Upper lobe of left lung (tissue), 6 donors: Measurements from ENCODE around the gene VWA2. TPM values are rescaled to one million over a fixed set of nuclear protein-coding genes. Genes with fewer than 3 reads are reported as not detected.

Source experiments
- ATAC-seq, 2 donors: fragments of 200-7000 bp; cut with Tn5 transposase; one replicate each; pipeline ENCODE4 v1.9.1; 2022; ENCODE audit warnings: mild to moderate bottlenecking in 2 of 2, moderate library complexity in 2 of 2; ENCODE audit not compliant: low FRiP score in 2 of 2
- DNase-seq, 2 donors: peaks; one replicate each; pipeline ENCODE4 v3.0.0-alpha.2; 2019 to 2020
- H3K27ac ChIP-seq, 4 donors: fragments of 200-600 bp; sonication (generic); one replicate each; pipeline ENCODE4 v1.5.1; 2016 to 2019
- H3K27me3 ChIP-seq, 4 donors: fragments of 200-600 bp; sonication (generic); one replicate each; pipeline ENCODE4 v1.5.1; 2017 to 2019
- H3K36me3 ChIP-seq, 4 donors: fragments of 200-600 bp; sonication (generic); one replicate each; pipeline ENCODE4 v1.5.1; 2016 to 2019
- H3K4me1 ChIP-seq, 4 donors: fragments of 200-600 bp; sonication (generic); one replicate each; pipeline ENCODE4 v1.5.1; 2018 to 2019
- H3K4me3 ChIP-seq, 4 donors: fragments of 200-600 bp; sonication (generic); one replicate each; pipeline ENCODE4 v1.5.1; 2017 to 2019; ENCODE audit warnings: mild to moderate bottlenecking in 2 of 4, moderate library complexity in 1 of 4
- H3K9me3 ChIP-seq, 4 donors: fragments of 200-600 bp; sonication (generic); one replicate each; pipeline ENCODE4 v1.5.1; 2018 to 2019
- EP300 ChIP-seq, 4 donors: sonication (generic); formaldehyde crosslinking; IDR thresholded peaks; one replicate each; pipeline ENCODE4 v1.5.1; 2017; ENCODE audit warnings: antibody characterized with exemption in 4 of 4, control low read depth in 2 of 4
- POLR2A ChIP-seq, 4 donors: fragments of 450-650 bp; IDR thresholded peaks; one replicate each; pipeline ENCODE4 v1.5.1; 2016 to 2017; ENCODE audit warnings: antibody characterized with exemption in 4 of 4, mild to moderate bottlenecking in 2 of 4
- POLR2AphosphoS5 ChIP-seq, 2 donors: sonication (generic); formaldehyde crosslinking; IDR thresholded peaks; one replicate each; pipeline ENCODE4 v1.5.1; 2017; ENCODE audit warnings: antibody characterized with exemption in 2 of 2
- WGBS, 2 donors: methylation state at CpG; one replicate each; pipeline ENCODE4 v1.1.5; 2017 to 2018; 5-methylcytosine and 5-hydroxymethylcytosine counted together
- total RNA-seq, 6 donors: library from RNA; depleted of rRNA in 4 of 6; stranded (reverse); fragments of >200 nt in 4 of 6; gene quantifications; one replicate each; pipeline versions ENCODE4 v1.1.0 to v1.2.1, GENCODE V29; 2016 to 2021
- TF ChIP-seq, protein P1 (sequence below), 6 experiments: fragments of 450-650 bp in 4 of 6; fragments of 200-600 bp in 2 of 6; sonication (generic) in 2 of 6; IDR thresholded peaks; one replicate each; pipeline ENCODE4 v1.5.1; 2016 to 2019; ENCODE audit warnings: antibody characterized with exemption in 6 of 6
- donor health status: DM: no; HTN: no; CAD: no; lungs with moderate emphysema.
- donor health status: DM: no; HTN: yes; CAD: no; lungs with severe emphysema.

VWA2 gene
- total RNA-seq, 6 donors from 2014 or later: 8.3 to 17.8 (median 12.4) TPM

DNA sequence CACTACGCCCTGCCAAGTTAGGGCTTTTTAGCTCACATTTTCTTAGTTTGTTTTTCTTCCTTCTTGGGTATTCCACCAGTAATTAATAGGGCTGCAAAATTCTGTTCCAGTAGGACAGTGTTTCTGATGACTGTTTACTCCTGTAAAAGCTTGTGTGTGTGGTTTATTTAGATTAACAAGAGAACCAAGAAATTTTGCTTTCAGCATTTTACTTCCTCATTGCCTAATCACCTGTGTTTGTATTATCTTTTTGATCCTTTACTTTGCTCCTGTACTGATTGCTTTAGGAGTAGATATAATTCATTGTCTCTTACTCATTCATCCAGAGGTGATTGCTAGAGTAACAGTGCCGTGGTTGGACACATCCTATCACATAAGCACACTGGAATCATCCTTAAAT, 32.2 kb upstream of the VWA2 start:
- DNase-seq (no peak), ATAC-seq (no peak)
- 64 to 91% methylated on average over 2 of the region's 2 CpGs for WGBS, 2 donors
- no peaks in the 10 kb centered on the region for H3K4me1 ChIP-seq
- H3K36me3 ChIP-seq: no peaks in the 10 kb centered on the region
- H3K4me3 ChIP-seq: no peak overlapping the region
- no peaks in the 10 kb centered on the region for H3K27me3 ChIP-seq
- TF ChIP-seq POLR2A (IDR thresholded peaks at IDR 0.05) (no peak), EP300 (IDR thresholded peaks at IDR 0.05) (no peak), POLR2AphosphoS5 (IDR thresholded peaks at IDR 0.05) (no peak)
- TF ChIP-seq, protein P1, sequence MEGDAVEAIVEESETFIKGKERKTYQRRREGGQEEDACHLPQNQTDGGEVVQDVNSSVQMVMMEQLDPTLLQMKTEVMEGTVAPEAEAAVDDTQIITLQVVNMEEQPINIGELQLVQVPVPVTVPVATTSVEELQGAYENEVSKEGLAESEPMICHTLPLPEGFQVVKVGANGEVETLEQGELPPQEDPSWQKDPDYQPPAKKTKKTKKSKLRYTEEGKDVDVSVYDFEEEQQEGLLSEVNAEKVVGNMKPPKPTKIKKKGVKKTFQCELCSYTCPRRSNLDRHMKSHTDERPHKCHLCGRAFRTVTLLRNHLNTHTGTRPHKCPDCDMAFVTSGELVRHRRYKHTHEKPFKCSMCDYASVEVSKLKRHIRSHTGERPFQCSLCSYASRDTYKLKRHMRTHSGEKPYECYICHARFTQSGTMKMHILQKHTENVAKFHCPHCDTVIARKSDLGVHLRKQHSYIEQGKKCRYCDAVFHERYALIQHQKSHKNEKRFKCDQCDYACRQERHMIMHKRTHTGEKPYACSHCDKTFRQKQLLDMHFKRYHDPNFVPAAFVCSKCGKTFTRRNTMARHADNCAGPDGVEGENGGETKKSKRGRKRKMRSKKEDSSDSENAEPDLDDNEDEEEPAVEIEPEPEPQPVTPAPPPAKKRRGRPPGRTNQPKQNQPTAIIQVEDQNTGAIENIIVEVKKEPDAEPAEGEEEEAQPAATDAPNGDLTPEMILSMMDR (IDR thresholded peaks at IDR 0.05): no peak
- no peak overlapping the region for H3K27ac ChIP-seq
- no peaks in the 10 kb centered on the region for H3K9me3 ChIP-seq

DNA sequence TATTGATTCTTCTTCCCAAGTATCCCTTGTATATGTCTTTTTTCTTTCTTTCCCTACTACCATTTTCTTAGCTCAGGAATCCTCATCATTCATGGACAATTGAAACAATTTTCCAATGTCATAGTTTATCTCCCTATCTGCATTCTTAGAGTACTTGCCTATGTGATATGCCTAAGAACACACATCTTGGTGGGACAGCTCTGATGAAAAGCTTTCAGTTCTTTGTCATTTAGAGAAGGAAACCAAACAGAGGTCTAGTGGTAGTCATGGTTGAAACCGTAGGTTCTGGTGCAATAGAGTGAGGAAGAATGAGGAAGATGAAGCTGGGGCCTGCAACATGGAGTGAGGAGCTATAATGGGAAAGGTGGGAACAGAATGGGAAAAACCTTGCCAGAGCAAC, 31.7 kb upstream of the VWA2 start:
- no peaks in the 10 kb centered on the region for H3K36me3 ChIP-seq
- no peaks in the 10 kb centered on the region for H3K9me3 ChIP-seq
- no peak for TF ChIP-seq POLR2A (IDR thresholded peaks at IDR 0.05)
- TF ChIP-seq, protein P1 (IDR thresholded peaks at IDR 0.05): no peak
- no peak for TF ChIP-seq EP300 (IDR thresholded peaks at IDR 0.05)
- TF ChIP-seq POLR2AphosphoS5 (IDR thresholded peaks at IDR 0.05): no peak
- ATAC-seq (no peak), DNase-seq (no peak)
- WGBS, 2 donors: 59 to 61% methylated on average over 1 of the region's 1 CpG
- no peak overlapping the region for H3K4me3 ChIP-seq
- H3K27ac ChIP-seq: no peak overlapping the region
- no peaks in the 10 kb centered on the region for H3K4me1 ChIP-seq
- no peaks in the 10 kb centered on the region for H3K27me3 ChIP-seq

DNA sequence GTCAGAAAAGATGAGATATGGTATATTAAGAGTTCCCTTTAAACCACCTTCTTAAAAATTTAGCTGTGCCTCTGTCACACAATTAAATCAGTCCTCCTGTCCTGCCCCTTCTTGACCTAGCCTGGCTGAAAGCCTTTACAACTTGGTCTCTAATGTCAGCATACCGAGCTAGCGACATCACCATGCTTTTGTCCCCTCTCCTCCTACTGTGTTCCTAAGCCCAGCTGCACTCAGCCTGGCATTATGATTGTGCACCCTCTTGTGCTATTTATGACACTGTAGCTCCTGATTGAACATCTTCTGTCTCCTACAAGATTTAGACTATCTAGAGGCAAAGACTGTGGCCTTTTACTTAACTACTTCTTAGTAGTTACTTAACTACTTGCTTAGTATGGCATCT, 30.7 kb upstream of the VWA2 start:
- H3K4me3 ChIP-seq: no peak overlapping the region
- WGBS, 2 donors: 90 to 98% methylated on average over 2 of the region's 2 CpGs
- H3K4me1 ChIP-seq: no peaks in the 10 kb centered on the region
- TF ChIP-seq, protein P1 (IDR thresholded peaks at IDR 0.05): no peak
- TF ChIP-seq EP300 (IDR thresholded peaks at IDR 0.05) (no peak), POLR2AphosphoS5 (IDR thresholded peaks at IDR 0.05) (no peak), POLR2A (IDR thresholded peaks at IDR 0.05) (no peak)
- no peaks in the 10 kb centered on the region for H3K9me3 ChIP-seq
- no peak for ATAC-seq
- H3K36me3 ChIP-seq: no peaks in the 10 kb centered on the region
- no peaks in the 10 kb centered on the region for H3K27me3 ChIP-seq
- no peak overlapping the region for H3K27ac ChIP-seq
- no peak for DNase-seq

DNA sequence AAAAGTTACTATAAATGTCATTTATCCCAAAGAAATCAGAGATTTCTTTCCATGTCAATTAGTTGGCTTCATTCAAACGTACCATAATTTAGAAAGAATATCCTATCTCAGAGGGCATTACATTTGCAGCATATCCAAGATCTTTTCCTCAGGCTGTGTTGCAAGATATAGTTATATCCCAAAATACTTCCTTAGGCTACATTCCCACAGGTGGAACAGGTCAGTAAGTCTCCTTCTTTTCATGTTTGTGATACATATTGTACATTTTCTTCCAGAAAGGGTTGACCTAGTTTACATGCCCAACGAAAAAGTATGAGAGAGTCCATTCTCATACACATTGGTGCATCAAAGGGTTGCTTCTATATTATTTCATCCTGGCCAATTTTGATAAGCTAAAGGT, 26.9 kb upstream of the VWA2 start:
- no peak overlapping the region for H3K27ac ChIP-seq
- no peaks in the 10 kb centered on the region for H3K36me3 ChIP-seq
- TF ChIP-seq POLR2A (IDR thresholded peaks at IDR 0.05): no peak
- TF ChIP-seq POLR2AphosphoS5 (IDR thresholded peaks at IDR 0.05): no peak
- H3K4me1 ChIP-seq: no peaks in the 10 kb centered on the region
- no peaks in the 10 kb centered on the region for H3K27me3 ChIP-seq
- H3K4me3 ChIP-seq: no peak overlapping the region
- no peaks in the 10 kb centered on the region for H3K9me3 ChIP-seq
- DNase-seq (no peak), ATAC-seq (no peak)
- 86 to 89% methylated on average over 2 of the region's 2 CpGs for WGBS, 2 donors

DNA sequence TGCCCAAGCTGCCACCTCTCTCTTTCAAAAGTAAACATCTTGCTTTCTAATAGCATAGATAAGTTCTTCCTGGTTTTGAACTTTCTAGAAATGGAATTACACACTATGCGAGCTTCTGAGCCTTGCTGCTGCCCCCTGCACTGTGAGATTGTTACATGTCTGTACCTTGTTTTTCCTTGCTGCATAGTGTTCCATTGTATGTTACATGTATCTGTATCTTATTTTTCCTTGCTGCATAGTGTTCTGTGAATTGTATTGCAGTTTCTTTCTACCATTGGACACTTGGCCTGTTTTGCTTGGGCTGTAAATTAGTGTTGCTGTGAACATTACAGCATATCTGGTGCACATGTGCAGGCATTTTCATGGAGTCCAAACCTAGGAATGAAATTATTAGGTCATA, 24.0 kb upstream of the VWA2 start:
- ATAC-seq (no peak), DNase-seq (no peak)
- H3K4me3 ChIP-seq: no peak overlapping the region
- H3K36me3 ChIP-seq: no peaks in the 10 kb centered on the region
- H3K9me3 ChIP-seq: no peaks in the 10 kb centered on the region
- TF ChIP-seq POLR2A (IDR thresholded peaks at IDR 0.05): no peak
- no peak for TF ChIP-seq EP300 (IDR thresholded peaks at IDR 0.05)
- no peak for TF ChIP-seq POLR2AphosphoS5 (IDR thresholded peaks at IDR 0.05)
- TF ChIP-seq, protein P1 (IDR thresholded peaks at IDR 0.05): no peak
- no peaks in the 10 kb centered on the region for H3K27me3 ChIP-seq
- 90 to 93% methylated on average over 1 of the region's 1 CpG for WGBS, 2 donors
- H3K4me1 ChIP-seq: no peaks in the 10 kb centered on the region
- no peak overlapping the region for H3K27ac ChIP-seq
